Measurements from ENCODE around the gene ASB10. TPM values are rescaled to one million over a fixed set of nuclear protein-coding genes. Genes with fewer than 3 reads are reported as not detected.

ASB10 gene
- total RNA-seq, 2 donors from 2014 or later, result not detected

- Mint-ChIP-seq H3K27ac (no peak overlapping the region), H3K27me3 (no peaks in the 10 kb centered on the region), H3K4me3 (no peak overlapping the region), H3K36me3 (no peaks in the 10 kb centered on the region), H3K4me1 (ENCODE audit: low read depth in 2 of 2) (no peaks in the 10 kb centered on the region), H3K9me3 (no peaks in the 10 kb centered on the region)
- ATAC-seq (no peak), DNase-seq (ENCODE audit: low spot score) (peak; percentile 49)
Observed at GRCh38 chr7:151137076-151137675, 49.9 kb downstream of the ASB10 start.

GRCh38 chr7:151135866-151136843 lies 50.9 kb downstream of the ASB10 start:
- H3K36me3 Mint-ChIP-seq, result no peaks in the 10 kb centered on the region
- no peaks in the 10 kb centered on the region for H3K9me3 Mint-ChIP-seq
- H3K4me3 Mint-ChIP-seq, result no peak overlapping the region
- H3K27ac Mint-ChIP-seq, result no peak overlapping the region
- no peaks in the 10 kb centered on the region for H3K4me1 Mint-ChIP-seq (ENCODE audit: low read depth in 2 of 2)
- no peak for ATAC-seq
- H3K27me3 Mint-ChIP-seq, result no peaks in the 10 kb centered on the region
- peak; percentile 57 for DNase-seq (ENCODE audit: low spot score)

- Mint-ChIP-seq H3K4me1 (ENCODE audit: low read depth in 2 of 2) (no peaks in the 10 kb centered on the region), H3K36me3 (no peaks in the 10 kb centered on the region), H3K9me3 (no peaks in the 10 kb centered on the region), H3K27ac (no peak overlapping the region), H3K4me3 (no peak overlapping the region), H3K27me3 (no peaks in the 10 kb centered on the region)
- ATAC-seq (no peak), DNase-seq (ENCODE audit: low spot score) (no peak)
Observed at GRCh38 chr7:151135525-151135845, 51.6 kb downstream of the ASB10 start.

GRCh38 chr7:151134743-151135524 lies 52.1 kb downstream of the ASB10 start:
- Mint-ChIP-seq H3K9me3 (no peaks in the 10 kb centered on the region), H3K27me3 (no peaks in the 10 kb centered on the region), H3K36me3 (no peaks in the 10 kb centered on the region), H3K27ac (no peak overlapping the region), H3K4me1 (ENCODE audit: low read depth in 2 of 2) (no peaks in the 10 kb centered on the region), H3K4me3 (no peak overlapping the region)
- DNase-seq (ENCODE audit: low spot score) (no peak), ATAC-seq (no peak)

- DNase-seq (ENCODE audit: low spot score), result no peak
- no peak overlapping the region for H3K4me3 Mint-ChIP-seq
- no peaks in the 10 kb centered on the region for H3K36me3 Mint-ChIP-seq
Observed at GRCh38 chr7:151133986-151134742, 52.9 kb downstream of the ASB10 start.

GRCh38 chr7:151133266-151133985 lies 53.6 kb downstream of the ASB10 start:
- H3K9me3 Mint-ChIP-seq, result no peaks in the 10 kb centered on the region
- ATAC-seq, result no peak
- no peaks in the 10 kb centered on the region for H3K4me1 Mint-ChIP-seq (ENCODE audit: low read depth in 2 of 2)
- H3K36me3 Mint-ChIP-seq, result no peaks in the 10 kb centered on the region
- H3K27ac Mint-ChIP-seq, result no peak overlapping the region
- H3K4me3 Mint-ChIP-seq, result no peak overlapping the region
- DNase-seq (ENCODE audit: low spot score), result no peak
- no peaks in the 10 kb centered on the region for H3K27me3 Mint-ChIP-seq

More at GRCh38 chr7:151133986-151134742, 52.9 kb downstream of the ASB10 start:
- ATAC-seq, result no peak
- no peaks in the 10 kb centered on the region for H3K9me3 Mint-ChIP-seq
- H3K27me3 Mint-ChIP-seq, result no peaks in the 10 kb centered on the region
- H3K27ac Mint-ChIP-seq, result no peak overlapping the region
- no peaks in the 10 kb centered on the region for H3K4me1 Mint-ChIP-seq (ENCODE audit: low read depth in 2 of 2)

GRCh38 chr7:151132461-151133205 lies 54.4 kb downstream of the ASB10 start:
- Mint-ChIP-seq H3K27ac (no peak overlapping the region), H3K27me3 (no peaks in the 10 kb centered on the region), H3K36me3 (no peaks in the 10 kb centered on the region), H3K4me3 (no peak overlapping the region), H3K4me1 (ENCODE audit: low read depth in 2 of 2) (no peaks in the 10 kb centered on the region), H3K9me3 (no peaks in the 10 kb centered on the region)
- DNase-seq (ENCODE audit: low spot score), result no peak
- no peak for ATAC-seq

GRCh38 chr7:151131592-151132293 lies 55.3 kb downstream of the ASB10 start:
- ATAC-seq (no peak), DNase-seq (ENCODE audit: low spot score) (no peak)
- Mint-ChIP-seq H3K4me1 (ENCODE audit: low read depth in 2 of 2) (no peaks in the 10 kb centered on the region), H3K27ac (no peak overlapping the region), H3K27me3 (no peaks in the 10 kb centered on the region), H3K9me3 (no peaks in the 10 kb centered on the region), H3K4me3 (no peak overlapping the region), H3K36me3 (no peaks in the 10 kb centered on the region)

GRCh38 chr7:151131224-151131591 lies 55.8 kb downstream of the ASB10 start:
- Mint-ChIP-seq H3K4me3 (no peak overlapping the region), H3K9me3 (no peaks in the 10 kb centered on the region), H3K4me1 (ENCODE audit: low read depth in 2 of 2) (no peaks in the 10 kb centered on the region), H3K27me3 (no peaks in the 10 kb centered on the region), H3K36me3 (no peaks in the 10 kb centered on the region), H3K27ac (no peak overlapping the region)
- DNase-seq (ENCODE audit: low spot score) (no peak), ATAC-seq (no peak)

GRCh38 chr7:151130741-151131157 lies 56.3 kb downstream of the ASB10 start:
- no peak for ATAC-seq
- DNase-seq (ENCODE audit: low spot score), result no peak
- no peaks in the 10 kb centered on the region for H3K27me3 Mint-ChIP-seq
- no peak overlapping the region for H3K27ac Mint-ChIP-seq
- H3K4me3 Mint-ChIP-seq, result no peak overlapping the region
- no peaks in the 10 kb centered on the region for H3K36me3 Mint-ChIP-seq
- H3K9me3 Mint-ChIP-seq, result no peaks in the 10 kb centered on the region
- H3K4me1 Mint-ChIP-seq (ENCODE audit: low read depth in 2 of 2), result no peaks in the 10 kb centered on the region

- ATAC-seq, result no peak
- no peaks in the 10 kb centered on the region for H3K9me3 Mint-ChIP-seq
Observed at GRCh38 chr7:151129960-151130591, 57.0 kb downstream of the ASB10 start.

More at GRCh38 chr7:151129960-151130591, 57.0 kb downstream of the ASB10 start:
- Mint-ChIP-seq H3K27me3 (no peaks in the 10 kb centered on the region), H3K27ac (no peak overlapping the region), H3K4me1 (ENCODE audit: low read depth in 2 of 2) (no peaks in the 10 kb centered on the region), H3K4me3 (no peak overlapping the region), H3K36me3 (no peaks in the 10 kb centered on the region)
- DNase-seq (ENCODE audit: low spot score), result no peak
